Keratinocyte (primary cell): ENCODE data around the gene MRM2. TPM values are rescaled to one million over a fixed set of nuclear protein-coding genes. Genes with fewer than 3 reads are reported as not detected.

ENCODE experiments used
- DNase-seq: peaks from one replicate; pipeline ENCODE4 v3.0.0-alpha.2; 2011; ENCODE audit warnings: low read depth, missing footprints, low spot score
- FAIRE-seq: peaks from 2 replicates; lab custom pipeline; 2011; peaks lifted over from hg19 to GRCh38; lab: Jason Lieb, UNC
- H2AFZ ChIP-seq: 2 replicates; pipeline ENCODE4 v1.6.0; 2012; ENCODE audit warnings: low read length, control low read depth, inconsistent platforms; ENCODE audit not compliant: control insufficient read depth
- H3K27ac ChIP-seq: 2 replicates; pipeline ENCODE4 v1.5.1; 2011; ENCODE audit warnings: low read length; ENCODE audit not compliant: control insufficient read depth, insufficient read depth
- H3K27me3 ChIP-seq: 3 replicates; pipeline ENCODE4 v1.6.0; 2011; ENCODE audit warnings: low read length; ENCODE audit not compliant: control insufficient read depth, insufficient read depth; ENCODE audit errors: extremely low read depth
- H3K36me3 ChIP-seq, 2 experiments: 2 replicates in 1 of 2; 3 replicates in 1 of 2; pipeline ENCODE4 v1.5.1; 2011; ENCODE audit warnings: low read length in 2 of 2, mild to moderate bottlenecking in 1 of 2; ENCODE audit not compliant: control insufficient read depth in 2 of 2, insufficient read depth in 2 of 2; ENCODE audit errors: extremely low read depth in 1 of 2
- H3K4me1 ChIP-seq: 3 replicates; pipeline ENCODE4 v1.5.1; 2011; ENCODE audit warnings: low read length; ENCODE audit not compliant: control insufficient read depth, insufficient read depth; ENCODE audit errors: extremely low read depth
- H3K4me2 ChIP-seq: 3 replicates; pipeline ENCODE4 v1.6.0; 2011; ENCODE audit warnings: low read depth, low read length; ENCODE audit not compliant: control insufficient read depth, insufficient read depth; ENCODE audit errors: extremely low read depth
- H3K4me3 ChIP-seq, 3 experiments: fragments of 200-600 bp in 1 of 3; sonication (generic) in 1 of 3; 2 replicates in 2 of 3; 3 replicates in 1 of 3; pipeline ENCODE4 v1.5.1; 2011 to 2016; ENCODE audit warnings: low read length in 3 of 3, mild to moderate bottlenecking in 3 of 3, control low read depth in 2 of 3, inconsistent platforms in 1 of 3, low read depth in 1 of 3, mixed read lengths in 1 of 3, mixed run types in 1 of 3, moderate library complexity in 1 of 3; ENCODE audit not compliant: control insufficient read depth in 2 of 3, insufficient read depth in 2 of 3; ENCODE audit errors: extremely low read depth in 1 of 3
- H3K79me2 ChIP-seq: 2 replicates; pipeline ENCODE4 v1.6.0; 2012; ENCODE audit warnings: low read length; ENCODE audit not compliant: control insufficient read depth, insufficient read depth
- H3K9ac ChIP-seq: 3 replicates; pipeline ENCODE4 v1.6.0; 2011; ENCODE audit warnings: low read length; ENCODE audit not compliant: control insufficient read depth, insufficient read depth; ENCODE audit errors: extremely low read depth
- H3K9me1 ChIP-seq: 3 replicates; pipeline ENCODE4 v1.6.0; 2011; ENCODE audit warnings: low read length; ENCODE audit not compliant: control insufficient read depth, insufficient read depth; ENCODE audit errors: extremely low read depth
- H3K9me3 ChIP-seq: 2 replicates; pipeline ENCODE4 v1.5.1; 2012; ENCODE audit warnings: low read depth, low read length; ENCODE audit not compliant: control insufficient read depth
- H4K20me1 ChIP-seq: 3 replicates; pipeline ENCODE4 v1.6.0; 2011; ENCODE audit warnings: low read length; ENCODE audit not compliant: control insufficient read depth, insufficient read depth; ENCODE audit errors: extremely low read depth
- EZH2 ChIP-seq: IDR thresholded peaks from one replicate; pipeline ENCODE4 v1.6.1; 2012; ENCODE audit warnings: inconsistent platforms, mild to moderate bottlenecking, low read length, moderate library complexity
- dilution Hi-C: fragments of 300-500 bp; cut with MboI; formaldehyde crosslinking; loops from one replicate; pipeline ENCODE4 v1.7.0; 2020; ENCODE audit warnings: low sequenced_read_pairs; ENCODE audit not compliant: extremely low pct_ligation_motif_present
- polyA plus RNA-seq, 5 experiments: library from polyadenylated mRNA; depleted of rRNA in 3 of 5; stranded (reverse) in 3 of 5; stranded (forward) in 1 of 5; unstranded in 1 of 5; fragments of >200 nt; gene quantifications; 1 replicate in 1 of 5; 2 replicates in 3 of 5; 3 replicates in 1 of 5; pipeline versions ENCODE4 v1.2.1 to v1.2.3, GENCODE V29; 2011 to 2012; ENCODE audit warnings: missing spikeins in 2 of 5, low read depth in 1 of 5, low replicate concordance in 1 of 5
- TF ChIP-seq, protein P1 (sequence below), 3 experiments: IDR thresholded peaks in 1 of 3; conservative IDR thresholded peaks in 1 of 3; optimal IDR thresholded peaks in 1 of 3; 2 replicates in 2 of 3; 3 replicates in 1 of 3; pipeline versions ENCODE3 to v1.5.1; 2011; ENCODE audit warnings: low read length in 3 of 3, mild to moderate bottlenecking in 3 of 3, moderate library complexity in 2 of 3, control low read depth in 1 of 3, inconsistent platforms in 1 of 3; ENCODE audit not compliant: insufficient read depth in 2 of 3; ENCODE audit errors: extremely low read depth in 1 of 3

Gene MRM2
- polyA plus RNA-seq, 1 donor (not counting 4 experiments of a cell fraction or from before 2014, with no cell fraction given): 21.5 TPM

GRCh38 chr7:2217206-2217605 lies 24.8 kb downstream of the MRM2 start:
- H3K36me3 ChIP-seq: peaks cover 33 to 44% of the 10 kb centered on the region in 2 experiments
- H4K20me1 ChIP-seq: no peaks in the 10 kb centered on the region
- H3K9ac ChIP-seq: no peak overlapping the region
- peaks cover 17% of the 10 kb centered on the region for H3K79me2 ChIP-seq
- H3K4me2 ChIP-seq: no peak overlapping the region
- no peaks in the 10 kb centered on the region for H3K9me3 ChIP-seq
- no peak overlapping the region for H3K4me3 ChIP-seq
- H3K27ac ChIP-seq: no peak overlapping the region
- DNase-seq (no peak), FAIRE-seq (no peak)
- dilution Hi-C loops: no loop called here
- H3K4me1 ChIP-seq: no peaks in the 10 kb centered on the region
- no peaks in the 10 kb centered on the region for H3K9me1 ChIP-seq
- H2AFZ ChIP-seq: no peak overlapping the region
- no peak for TF ChIP-seq EZH2
- TF ChIP-seq, protein P1, sequence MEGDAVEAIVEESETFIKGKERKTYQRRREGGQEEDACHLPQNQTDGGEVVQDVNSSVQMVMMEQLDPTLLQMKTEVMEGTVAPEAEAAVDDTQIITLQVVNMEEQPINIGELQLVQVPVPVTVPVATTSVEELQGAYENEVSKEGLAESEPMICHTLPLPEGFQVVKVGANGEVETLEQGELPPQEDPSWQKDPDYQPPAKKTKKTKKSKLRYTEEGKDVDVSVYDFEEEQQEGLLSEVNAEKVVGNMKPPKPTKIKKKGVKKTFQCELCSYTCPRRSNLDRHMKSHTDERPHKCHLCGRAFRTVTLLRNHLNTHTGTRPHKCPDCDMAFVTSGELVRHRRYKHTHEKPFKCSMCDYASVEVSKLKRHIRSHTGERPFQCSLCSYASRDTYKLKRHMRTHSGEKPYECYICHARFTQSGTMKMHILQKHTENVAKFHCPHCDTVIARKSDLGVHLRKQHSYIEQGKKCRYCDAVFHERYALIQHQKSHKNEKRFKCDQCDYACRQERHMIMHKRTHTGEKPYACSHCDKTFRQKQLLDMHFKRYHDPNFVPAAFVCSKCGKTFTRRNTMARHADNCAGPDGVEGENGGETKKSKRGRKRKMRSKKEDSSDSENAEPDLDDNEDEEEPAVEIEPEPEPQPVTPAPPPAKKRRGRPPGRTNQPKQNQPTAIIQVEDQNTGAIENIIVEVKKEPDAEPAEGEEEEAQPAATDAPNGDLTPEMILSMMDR (optimal IDR thresholded peaks at IDR 0.05 in 1 of 3, IDR thresholded peaks at IDR 0.05 in 1 of 3, conservative IDR thresholded peaks at IDR 0.05 in 1 of 3; ENCODE audit: extremely low read depth in 1 of 3, insufficient read depth in 2 of 3, low read length in 3 of 3): no peak
- no peaks in the 10 kb centered on the region for H3K27me3 ChIP-seq

DNA sequence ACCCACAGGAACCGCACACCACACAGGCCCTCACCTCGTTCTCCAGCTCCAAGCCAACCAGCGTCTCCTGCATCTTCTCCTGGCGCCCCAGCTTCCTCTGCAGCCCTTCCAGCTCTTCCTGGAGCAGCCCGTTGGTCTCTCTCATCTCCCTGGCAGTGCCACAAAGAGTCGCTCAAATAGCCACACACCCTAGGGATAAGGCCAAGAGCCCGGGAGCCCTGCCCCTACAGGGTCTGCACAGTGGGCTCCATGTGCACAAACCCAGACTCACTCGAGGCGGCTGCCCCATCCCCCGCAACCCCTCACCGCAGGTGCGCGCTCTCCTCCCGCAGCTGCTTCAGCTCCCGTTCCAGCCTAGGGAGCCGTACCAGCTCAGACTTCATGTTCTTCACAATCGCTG lies 26.2 kb downstream of the MRM2 start:
- dilution Hi-C loops: no loop called here
- no peaks in the 10 kb centered on the region for H3K9me3 ChIP-seq
- no peak overlapping the region for H3K4me2 ChIP-seq

More for the DNA sequence above, 26.2 kb downstream of the MRM2 start:
- no peaks in the 10 kb centered on the region for H3K9me1 ChIP-seq
- peaks cover 28 to 48% of the 10 kb centered on the region in 2 experiments for H3K36me3 ChIP-seq
- no peaks in the 10 kb centered on the region for H4K20me1 ChIP-seq
- FAIRE-seq: no peak
- no peak overlapping the region for H3K27ac ChIP-seq
- H3K27me3 ChIP-seq: no peaks in the 10 kb centered on the region
- no peak overlapping the region for H2AFZ ChIP-seq
- H3K79me2 ChIP-seq: peaks cover 10% of the 10 kb centered on the region
- no peak overlapping the region for H3K9ac ChIP-seq
- H3K4me3 ChIP-seq: no peak overlapping the region
- no peak for DNase-seq
- no peaks in the 10 kb centered on the region for H3K4me1 ChIP-seq
- TF ChIP-seq, protein P1 (optimal IDR thresholded peaks at IDR 0.05 in 1 of 3, IDR thresholded peaks at IDR 0.05 in 1 of 3, conservative IDR thresholded peaks at IDR 0.05 in 1 of 3; ENCODE audit: extremely low read depth in 1 of 3, insufficient read depth in 2 of 3, low read length in 3 of 3): no peak
- TF ChIP-seq EZH2: no peak
